K562 (cell line): ENCODE measurements around the gene LRRC8E. TPM values are rescaled to one million over a fixed set of nuclear protein-coding genes. Genes with fewer than 3 reads are reported as not detected.
A peak's percentile ranks its signal among the peaks of the same experiment; 100 is the strongest.

Experiments used
- ATAC-seq: fragments of 200-7000 bp; cut with Tn5 transposase; 3 replicates; pipeline ENCODE4 v1.9.1; 2020; ENCODE audit warnings: moderate library complexity
- BruUV-seq: library from RNA; stranded (reverse); fragments of 400-500 nt; replicated peaks from 2 replicates; lab custom pipeline; 2021; lab: Mats Ljungman, UMichigan
- CTCF ChIA-PET: fragments of 300-600 bp; formaldehyde crosslinking; extraction: SDS; loops from one replicate; lab custom pipeline; 2021; ENCODE audit warnings: low intra/inter-chr PET ratio; lab: Yijun Ruan, JAX
- POLR2A ChIA-PET: fragments of 300-600, 350-650 bp; sonication (Branson Sonifier 250); formaldehyde crosslinking; extraction: SDS; loops from one replicate; lab custom pipeline; 2021; ENCODE audit warnings: antibody characterized with exemption, inconsistent platforms; lab: Yijun Ruan, JAX
- DNase-seq, 4 experiments: peaks; one replicate each; pipeline versions ENCODE4 v3.0.0 to v3.0.0-alpha.2; 2011 to 2018; ENCODE audit warnings: low spot score in 3 of 4, mixed read lengths in 3 of 4; ENCODE audit errors: extremely low read depth in 1 of 4
- FAIRE-seq: peaks from 2 replicates; lab custom pipeline; 2011; peaks lifted over from hg19 to GRCh38; lab: Jason Lieb, UNC
- H2AFZ ChIP-seq: 2 replicates; pipeline ENCODE4 v1.6.0; 2011; ENCODE audit warnings: low read depth, low read length, control low read depth, inconsistent platforms
- H3K27ac ChIP-seq: fragments of 200-600 bp; 3 replicates; pipeline ENCODE4 v1.8.0; 2011; ENCODE audit warnings: low read depth, mild to moderate bottlenecking, control low read depth, inconsistent platforms, low read length, moderate library complexity, mixed read lengths; ENCODE audit errors: extremely low read depth
- H3K27me3 ChIP-seq, 2 experiments: fragments of 300-600 bp in 1 of 2; 2 replicates in 1 of 2; 3 replicates in 1 of 2; pipeline versions ENCODE4 v1.6.0 to v1.8.0; 2011; ENCODE audit warnings: inconsistent platforms in 2 of 2, low read length in 2 of 2, mild to moderate bottlenecking in 1 of 2, mixed read lengths in 1 of 2, moderate library complexity in 1 of 2; ENCODE audit not compliant: control insufficient read depth in 2 of 2, insufficient read depth in 2 of 2
- H3K36me3 ChIP-seq: fragments of 300-600 bp; 3 replicates; pipeline ENCODE4 v1.8.0; 2011; ENCODE audit warnings: mild to moderate bottlenecking, low read length, inconsistent platforms; ENCODE audit not compliant: control insufficient read depth, insufficient read depth
- H3K4me1 ChIP-seq, 2 experiments: fragments of 200-600 bp in 1 of 2; replicated peaks in 1 of 2; 2 replicates in 1 of 2; 3 replicates in 1 of 2; pipeline versions ENCODE4 v1.5.1 to v1.8.0; 2011; ENCODE audit warnings: inconsistent platforms in 2 of 2, low read length in 2 of 2, mild to moderate bottlenecking in 1 of 2, mixed read lengths in 1 of 2, moderate library complexity in 1 of 2; ENCODE audit not compliant: control insufficient read depth in 2 of 2, insufficient read depth in 2 of 2
- H3K4me2 ChIP-seq: 2 replicates; pipeline ENCODE4 v1.6.1; 2011; ENCODE audit warnings: low read length, control low read depth, inconsistent platforms, mixed read lengths; ENCODE audit not compliant: insufficient read depth
- H3K4me3 ChIP-seq: fragments of 200-600 bp; sonication (generic), shearing (Covaris generic); 2 replicates; pipeline ENCODE4 v1.5.1; 2016; ENCODE audit warnings: control low read depth, inconsistent platforms
- H3K79me2 ChIP-seq: fragments of 200-600 bp; 3 replicates; pipeline ENCODE4 v1.8.0; 2011; ENCODE audit warnings: low read length, inconsistent platforms; ENCODE audit not compliant: control insufficient read depth, insufficient read depth
- H3K9ac ChIP-seq, 2 experiments: 2 replicates each; pipeline versions ENCODE4 v1.6.0 to v1.6.1; 2011; ENCODE audit warnings: low read depth in 2 of 2, low read length in 2 of 2, control low read depth in 1 of 2, inconsistent platforms in 1 of 2, mild to moderate bottlenecking in 1 of 2, mixed read lengths in 1 of 2; ENCODE audit not compliant: insufficient read depth in 1 of 2
- H3K9me1 ChIP-seq: one replicate; pipeline ENCODE4 v1.6.0; 2011; ENCODE audit warnings: inconsistent platforms, mild to moderate bottlenecking, low read length, moderate library complexity; ENCODE audit not compliant: control insufficient read depth, insufficient read depth
- H3K9me3 ChIP-seq: replicated peaks from 2 replicates; pipeline ENCODE4 v1.5.1; 2011; ENCODE audit warnings: low read depth, low read length, inconsistent platforms; ENCODE audit not compliant: control insufficient read depth, insufficient read depth
- H4K20me1 ChIP-seq: replicated peaks from 2 replicates; pipeline ENCODE4 v1.6.1; 2011; ENCODE audit warnings: low read length, inconsistent platforms, mixed read lengths; ENCODE audit not compliant: control insufficient read depth, insufficient read depth
- CEBPG ChIP-seq, 3 experiments: fragments of 200-800 bp in 1 of 3; sonication (Bioruptor generic) in 1 of 3; sonication (generic) in 1 of 3; formaldehyde crosslinking in 1 of 3; IDR thresholded peaks in 2 of 3; conservative IDR thresholded peaks in 1 of 3; 2 replicates each; pipeline versions ENCODE4 v1.6.1 to v1.8.0; 2016 to 2022; ENCODE audit warnings: missing compliant biosample characterization in 2 of 3, missing genetic modification characterization in 2 of 3, mild to moderate bottlenecking in 1 of 3, missing genetic modification reagents in 1 of 3
- CHCHD3 ChIP-seq: fragments of 250-450 bp; sonication (Bioruptor Pico); IDR thresholded peaks from 2 replicates; pipeline ENCODE4 v2.1.2; 2022; ENCODE audit warnings: mild to moderate bottlenecking
- FOXK2 ChIP-seq, 2 experiments: fragments of 450-650 bp; IDR thresholded peaks in 1 of 2; conservative IDR thresholded peaks in 1 of 2; 2 replicates each; pipeline ENCODE4 v1.6.1; 2016; ENCODE audit warnings: low read depth in 2 of 2, mild to moderate bottlenecking in 1 of 2
- HMG20B ChIP-seq: fragments of 250-450 bp; sonication (Bioruptor Pico); IDR thresholded peaks from 2 replicates; pipeline ENCODE4 v1.5.0; 2021; ENCODE audit warnings: mild to moderate bottlenecking
- KAT8 ChIP-seq: fragments of 450-650 bp; IDR thresholded peaks from 2 replicates; pipeline ENCODE4 v1.6.1; 2016; ENCODE audit warnings: low read depth, mild to moderate bottlenecking
- MCM7 ChIP-seq, 2 experiments: fragments of 450-650 bp; IDR thresholded peaks; 2 replicates each; pipeline ENCODE4 v1.6.1; 2016 to 2018
- NCOA6 ChIP-seq: fragments of 450-650 bp; IDR thresholded peaks from 2 replicates; pipeline ENCODE4 v1.6.1; 2017; ENCODE audit warnings: mild to moderate bottlenecking
- NEUROD1 ChIP-seq: fragments of 150-350 bp; IDR thresholded peaks from 2 replicates; pipeline ENCODE4 v1.6.1; 2014; ENCODE audit warnings: borderline replicate concordance, low read length, low read depth; ENCODE audit not compliant: partially characterized antibody
- NUFIP1 ChIP-seq: fragments of 450-650 bp; IDR thresholded peaks from 2 replicates; pipeline ENCODE4 v1.6.1; 2018; ENCODE audit not compliant: partially characterized antibody
- POLR2G ChIP-seq: fragments of 200-400 bp; formaldehyde crosslinking; IDR thresholded peaks from 2 replicates; pipeline ENCODE4 v1.6.1; 2017; ENCODE audit warnings: low read depth, mild to moderate bottlenecking, antibody characterized with exemption, low read length, moderate library complexity
- RBFOX2 ChIP-seq: fragments of 200-400 bp; formaldehyde crosslinking; IDR thresholded peaks from 2 replicates; pipeline ENCODE4 v1.6.1; 2017; ENCODE audit warnings: low read depth, mild to moderate bottlenecking, low read length, moderate library complexity
- SRSF3 ChIP-seq: fragments of 200-400 bp; formaldehyde crosslinking; IDR thresholded peaks from 2 replicates; pipeline ENCODE4 v1.6.1; 2016; ENCODE audit warnings: mild to moderate bottlenecking, low read length, moderate library complexity; ENCODE audit not compliant: insufficient read depth
- STAG1 ChIP-seq: sonication (generic); formaldehyde crosslinking; IDR thresholded peaks from 2 replicates; pipeline ENCODE4 v1.5.0; 2020; ENCODE audit warnings: missing genetic modification reagents, borderline replicate concordance
- TBL1XR1 ChIP-seq, 2 experiments: IDR thresholded peaks; 2 replicates each; pipeline ENCODE4 v1.6.1; 2012; ENCODE audit warnings: improper control_type of control experiment in 2 of 2, low read length in 2 of 2, mild to moderate bottlenecking in 1 of 2
- VEZF1 ChIP-seq: fragments of 200-800 bp; sonication (Bioruptor generic); IDR thresholded peaks from 2 replicates; pipeline ENCODE4 v1.6.1; 2017; ENCODE audit warnings: missing genetic modification characterization, missing compliant biosample characterization
- ZBTB1 ChIP-seq: sonication (generic); formaldehyde crosslinking; IDR thresholded peaks from 2 replicates; pipeline ENCODE4 v1.8.1; 2023; ENCODE audit warnings: missing genetic modification reagents, low read depth, mild to moderate bottlenecking, borderline replicate concordance
- ZBTB33 ChIP-seq: sonication (generic); formaldehyde crosslinking; IDR thresholded peaks from 2 replicates; pipeline ENCODE4 v1.8.1; 2023; ENCODE audit warnings: mild to moderate bottlenecking, missing genetic modification reagents
- ZEB2 ChIP-seq: fragments of 450-650 bp; IDR thresholded peaks from 2 replicates; pipeline ENCODE4 v1.6.1; 2016
- ZNF57 ChIP-seq: fragments of 450-650 bp; formaldehyde crosslinking; IDR thresholded peaks from 2 replicates; pipeline ENCODE4 v1.4.0; 2020; ENCODE audit warnings: mild to moderate bottlenecking, moderate library complexity
- ZNF778 ChIP-seq: fragments of 450-650 bp; formaldehyde crosslinking; IDR thresholded peaks from 2 replicates; pipeline ENCODE4 v1.4.0; 2020; ENCODE audit warnings: mild to moderate bottlenecking, moderate library complexity
- WGBS: fragments of 100-300 bp; shearing (Covaris generic); methylation state at CpG from one replicate; pipeline ENCODE4 v1.1.6; 2016; ENCODE audit warnings: low coverage, mixed read lengths; ENCODE audit not compliant: insufficient coverage; ENCODE audit errors: missing lambda C conversion rate; 5-methylcytosine and 5-hydroxymethylcytosine counted together
- in situ Hi-C: fragments of 300-500 bp; cut with MboI; formaldehyde crosslinking; loops from 4 replicates; pipeline ENCODE4 v1.15.0; 2018; ENCODE audit warnings: inconsistent platforms, mixed read lengths
- intact Hi-C: fragments of 100-400 bp; cut with micrococcal nuclease; formaldehyde crosslinking; loops from 2 replicates; pipeline ENCODE4 v1.14.2; 2022
- polyA plus RNA-seq, 8 experiments: library from polyadenylated mRNA; depleted of rRNA in 4 of 8; stranded (reverse) in 5 of 8; unstranded in 3 of 8; fragments of >200 nt; fragmentation: Nextera tagmentation in 2 of 8; fragmentation: Illumina TruSeq in 1 of 8; extraction: Ambion mirVana in 2 of 8; extraction: Trizol in 1 of 8; gene quantifications; 2 replicates each; pipeline versions ENCODE4 v1.2.1 to v1.2.3, GENCODE V29; 2011 to 2014; ENCODE audit warnings: inconsistent platforms in 1 of 8, missing spikeins in 1 of 8
- total RNA-seq, 7 experiments: library from RNA; depleted of rRNA in 6 of 7; stranded (reverse); fragments of >200 nt in 6 of 7; fragmentation: Illumina TruSeq in 2 of 7; extraction: Trizol in 2 of 7; gene quantifications; 2 replicates each; pipeline versions ENCODE4 v1.2.1 to v1.2.3, GENCODE V29; 2011 to 2021; ENCODE audit warnings: low replicate concordance in 1 of 7

LRRC8E gene
- total and polyA plus RNA-seq, 9 of the 15 experiments (the other 6 are each of a cell fraction or from before 2014, with no cell fraction given): 0.08 to 5.7 (median 3.5) TPM; not detected in 1

- Histone ChIP-seq H3K4me3 (no peak overlapping the region), H3K27ac (no peak overlapping the region), H3K27me3 (no peaks in the 10 kb centered on the region), H3K9me1 (no peaks in the 10 kb centered on the region), H3K79me2 (peaks cover 28% of the 10 kb centered on the region), H3K36me3 (peaks cover 53% of the 10 kb centered on the region; the same call in 1 of the 3 replicates), H3K9me3 (no peaks in the 10 kb centered on the region), H2AFZ (no peak overlapping the region), H3K9ac (no peak overlapping the region), H4K20me1 (no peaks in the 10 kb centered on the region), H3K4me1 (peaks cover 0 to 84% of the 10 kb centered on the region in 2 experiments; a peak in 3 of 5 replicates), H3K4me2 (no peak overlapping the region)
- ChIA-PET POLR2A (interaction anchor here (0.6 to 2.1 kb wide), 2 partner anchors 10 to 41 kb away, joined by 3 to 13 read pairs; partner anchors contain the start of gene SNAPC2), CTCF (no interaction called here)
- no peak for FAIRE-seq
- intact Hi-C loops (no loop called here), in situ Hi-C loops (no loop called here)
- WGBS: 90% methylated on average over 26 of the region's 54 CpGs
- no TSS peak for BruUV-seq
- ATAC-seq: no peak
- DNase-seq: no peak
- TF ChIP-seq NCOA6 (no peak), TBL1XR1 (IDR thresholded peaks at IDR 0.05; ENCODE audit: low read length in 2 of 2) (no peak), ZNF778 (CRISPR knock-in tag) (no peak), CEBPG (CRISPR knock-in tag; IDR thresholded peaks at IDR 0.05) (no peak), CEBPG (tag; conservative IDR thresholded peaks at IDR 0.05 in 1 of 2, IDR thresholded peaks at IDR 0.05 in 1 of 2) (no peak), ZBTB33 (peak; percentile 52; the same call in 1 of the 2 replicates), CHCHD3 (CRISPR knock-in tag) (no peak), FOXK2 (conservative IDR thresholded peaks at IDR 0.05 in 1 of 2, IDR thresholded peaks at IDR 0.05 in 1 of 2; ENCODE audit: low read depth in 2 of 2) (no peak), KAT8 (no peak), ZBTB1 (no peak), HMG20B (CRISPR knock-in tag) (no peak), MCM7 (IDR thresholded peaks at IDR 0.05) (no peak), NUFIP1 (no peak), ZNF57 (CRISPR knock-in tag) (no peak), POLR2G (peak; percentile 52), SRSF3 (no peak), VEZF1 (CRISPR knock-in tag) (no peak), NEUROD1 (no peak), ZEB2 (no peak), RBFOX2 (peak; percentile 55), STAG1 (CRISPR knock-in tag) (no peak)
Observed at GRCh38 chr19:7910321-7911161, 22.2 kb downstream of the LRRC8E start.
